GM10266 (cell line): Measurements from ENCODE around the gene TBX21.

ENCODE experiments used
- DNase-seq: peaks from one replicate; pipeline ENCODE4 v3.0.0; 2012; ENCODE audit errors: extremely low spot score
- CTCF ChIP-seq: IDR thresholded peaks from 2 replicates; pipeline ENCODE4 v1.5.1; 2012; ENCODE audit warnings: mild to moderate bottlenecking, low read depth; ENCODE audit not compliant: control insufficient read depth, insufficient read depth; ENCODE audit errors: missing control alignments

TBX21 gene

GRCh38 chr17:47728214-47728877, 4.7 kb upstream of the TBX21 start:
- DNase-seq: no peak
- no peak for TF ChIP-seq CTCF

- DNase-seq: no peak
- no peak for TF ChIP-seq CTCF
These were observed 3.6 kb upstream of the TBX21 start for GRCh38 chr17:47729476-47729875.

GRCh38 chr17:47730681-47731080, 2.4 kb upstream of the TBX21 start:
- no peak for DNase-seq
- TF ChIP-seq CTCF: no peak

GRCh38 chr17:47731396-47731795, 1.6 kb upstream of the TBX21 start:
- no peak for DNase-seq
- no peak for TF ChIP-seq CTCF

GRCh38 chr17:47732399-47733046, 513 bp upstream of the TBX21 start:
- no peak for DNase-seq
- no peak for TF ChIP-seq CTCF

- DNase-seq: no peak
- no peak for TF ChIP-seq CTCF
These were observed 806 bp downstream of the TBX21 start for GRCh38 chr17:47733674-47734410.

- no peak for TF ChIP-seq CTCF
- DNase-seq: no peak
These were observed 2.1 kb downstream of the TBX21 start for GRCh38 chr17:47735139-47735464.
